Small intestine (tissue), 16 donors: ENCODE data around the gene H2AZ1. TPM values are rescaled to one million over a fixed set of nuclear protein-coding genes. Genes with fewer than 3 reads are reported as not detected.

Experiments used
- DNase-seq, 2 donors: peaks; one replicate each; pipeline versions ENCODE4 v3.0.0 to v3.0.0-alpha.2; 2013
- FAIRE-seq: peaks from 2 replicates; lab custom pipeline; 2012; peaks lifted over from hg19 to GRCh38; lab: Jason Lieb, UNC
- H3K27ac ChIP-seq, 3 donors: one replicate each; pipeline ENCODE4 v1.5.1; 2013; ENCODE audit warnings: low read length in 2 of 3, mild to moderate bottlenecking in 2 of 3, control low read depth in 1 of 3, inconsistent platforms in 1 of 3, low read depth in 1 of 3, moderate library complexity in 1 of 3
- H3K27me3 ChIP-seq, 3 donors: one replicate each; pipeline ENCODE4 v1.6.1; 2013; ENCODE audit warnings: low read length in 3 of 3, inconsistent platforms in 1 of 3; ENCODE audit not compliant: control insufficient read depth in 3 of 3, insufficient read depth in 3 of 3
- H3K36me3 ChIP-seq, 3 donors: one replicate each; pipeline ENCODE4 v1.6.1; 2013; ENCODE audit warnings: low read length in 3 of 3, inconsistent platforms in 1 of 3, low read depth in 1 of 3, mild to moderate bottlenecking in 1 of 3, moderate library complexity in 1 of 3; ENCODE audit not compliant: control insufficient read depth in 3 of 3, insufficient read depth in 2 of 3
- H3K4me1 ChIP-seq, 3 donors: one replicate each; pipeline ENCODE4 v1.6.1; 2013; ENCODE audit warnings: low read length in 2 of 3, inconsistent platforms in 1 of 3, low read depth in 1 of 3, mild to moderate bottlenecking in 1 of 3, moderate library complexity in 1 of 3; ENCODE audit not compliant: control insufficient read depth in 3 of 3, insufficient read depth in 2 of 3
- H3K4me3 ChIP-seq, 3 donors: one replicate each; pipeline ENCODE4 v1.5.1; 2013; ENCODE audit warnings: low read length in 3 of 3, control low read depth in 1 of 3, inconsistent platforms in 1 of 3, low read depth in 1 of 3, mild to moderate bottlenecking in 1 of 3, moderate library complexity in 1 of 3
- H3K9me3 ChIP-seq, 2 donors: one replicate each; pipeline ENCODE4 v1.6.1; 2013; ENCODE audit warnings: low read depth in 1 of 2, low read length in 1 of 2; ENCODE audit not compliant: control insufficient read depth in 2 of 2, insufficient read depth in 1 of 2
- WGBS, 3 donors: extraction: QIAGEN DNeasy Blood & Tissue Kit; methylation state at CpG; one replicate each; pipeline ENCODE4 v1.1.7; 2013; 5-methylcytosine and 5-hydroxymethylcytosine counted together
- long read RNA-seq, 10 donors: transcript quantifications; one replicate each; lab custom pipeline, GENCODE V29; 2026
- polyA plus RNA-seq, 4 donors: library from polyadenylated mRNA; stranded (reverse) in 3 of 4; unstranded in 1 of 4; fragments of 200-250 nt in 3 of 4; fragments of 120-200 nt in 1 of 4; gene quantifications; one replicate each; pipeline versions ENCODE4 v1.2.1 to v1.2.3, GENCODE V29; 2013
- donor health status: healthy with polysubstance abuse.
- donor health status: control.
- donor health status: control.
- donor health status: Bipolar disorder and iron deficiency.
- donor health status: healthy.

The H2AZ1 gene
- polyA plus RNA-seq, result 100 to 1,000 TPM; 167 to 627 (median 207) TPM
- long read RNA-seq, donor 1, transcript H2AFZ-201 (5 exons, 979 nt), result major isoform, 342 of 412 reads
- long read RNA-seq, donor 1, transcript H2AFZ-203 (4 exons, 1,254 nt), result minor isoform, 6 of 412 reads
- long read RNA-seq, donor 1, partial matches to known transcripts, result 8 of 412 reads
- long read RNA-seq, donor 1, other reads (novel, unspliced or antisense), result 55 of 412 reads
- long read RNA-seq, donor 2, transcript H2AFZ-201 (5 exons, 979 nt), result major isoform, 57 of 67 reads
- long read RNA-seq, donor 2, partial matches to known transcripts, result 0 of 67 reads
- long read RNA-seq, donor 2, other reads (novel, unspliced or antisense), result 7 of 67 reads
- long read RNA-seq, donor 3, transcript H2AFZ-201 (5 exons, 979 nt), result major isoform, 160 of 184 reads
- long read RNA-seq, donor 3, partial matches to known transcripts, result 7 of 184 reads
- long read RNA-seq, donor 3, other reads (novel, unspliced or antisense), result 13 of 184 reads
- long read RNA-seq, donor 4, transcript H2AFZ-201 (5 exons, 979 nt), result major isoform, 13 of 13 reads
- long read RNA-seq, donor 4, partial matches to known transcripts, result 0 of 13 reads
- long read RNA-seq, donor 4, other reads (novel, unspliced or antisense), result 0 of 13 reads
- long read RNA-seq, donor 5, transcript H2AFZ-201 (5 exons, 979 nt), result major isoform, 34 of 37 reads
- long read RNA-seq, donor 5, partial matches to known transcripts, result 0 of 37 reads
- long read RNA-seq, donor 5, other reads (novel, unspliced or antisense), result 0 of 37 reads
- long read RNA-seq, donor 6, transcript H2AFZ-201 (5 exons, 979 nt), result major isoform, 100 of 111 reads
- long read RNA-seq, donor 6, partial matches to known transcripts, result 0 of 111 reads
- long read RNA-seq, donor 6, other reads (novel, unspliced or antisense), result 8 of 111 reads
- long read RNA-seq, donor 7, transcript H2AFZ-203 (4 exons, 1,254 nt), result minor isoform, 9 of 417 reads
- long read RNA-seq, donor 7, transcript H2AFZ-201 (5 exons, 979 nt), result major isoform, 335 of 417 reads
- long read RNA-seq, donor 7, partial matches to known transcripts, result 37 of 417 reads
- long read RNA-seq, donor 7, other reads (novel, unspliced or antisense), result 35 of 417 reads
- long read RNA-seq, donor 8, transcript H2AFZ-201 (5 exons, 979 nt), result major isoform, 18 of 19 reads
- long read RNA-seq, donor 8, partial matches to known transcripts, result 0 of 19 reads
- long read RNA-seq, donor 8, other reads (novel, unspliced or antisense), result 0 of 19 reads
- long read RNA-seq, donor 9, transcript H2AFZ-201 (5 exons, 979 nt), result major isoform, 42 of 43 reads
- long read RNA-seq, donor 9, partial matches to known transcripts, result 0 of 43 reads
- long read RNA-seq, donor 9, other reads (novel, unspliced or antisense), result 0 of 43 reads
- long read RNA-seq, donor 10, transcript H2AFZ-203 (4 exons, 1,254 nt), result minor isoform, 6 of 235 reads
- long read RNA-seq, donor 10, transcript H2AFZ-201 (5 exons, 979 nt), result major isoform, 206 of 235 reads
- long read RNA-seq, donor 10, partial matches to known transcripts, result 0 of 235 reads
- long read RNA-seq, donor 10, other reads (novel, unspliced or antisense), result 20 of 235 reads

GRCh38 chr4:99949999-99950912 lies at the start of gene H2AZ1:
Gene H2AZ1, minus strand, starts transcription at chr4:99950275. Its CDS starts 105 bp downstream, at chr4:99950170.
- Histone ChIP-seq H3K27ac (peak within 1 kb of the TSS; percentile 86 to 95 (median 94)), H3K9me3 (no peaks in the 10 kb centered on the region), H3K4me3 (peak within 1 kb of the TSS; percentile 79 to 97 (median 87)), H3K36me3 (no peaks in the 10 kb centered on the region), H3K27me3 (no peaks in the 10 kb centered on the region), H3K4me1 (peaks cover 0 to 9% (median 4%) of the 10 kb centered on the region in 3 donors)
- DNase-seq, result peak; percentile 98 to 100
- 0 to 1% (median 0%) methylated on average over 54 to 76 of the region's 76 CpGs for WGBS, 3 donors
- no peak for FAIRE-seq

- Histone ChIP-seq H3K27ac (no peak overlapping the region), H3K27me3 (no peaks in the 10 kb centered on the region), H3K4me3 (no peak overlapping the region), H3K4me1 (no peaks in the 10 kb centered on the region), H3K9me3 (no peaks in the 10 kb centered on the region), H3K36me3 (no peaks in the 10 kb centered on the region)
- 43 to 53% (median 46%) methylated on average over 2 of the region's 2 CpGs for WGBS, 3 donors
- FAIRE-seq (no peak), DNase-seq (peak; percentile 33 to 41)
These were observed 48.2 kb upstream of the H2AZ1 start for GRCh38 chr4:99998062-99998867.

- 27 to 53% (median 44%) methylated on average over 3 of the region's 3 CpGs for WGBS, 3 donors
- H3K27me3 ChIP-seq, result no peaks in the 10 kb centered on the region
- H3K4me1 ChIP-seq, result no peaks in the 10 kb centered on the region
- H3K27ac ChIP-seq, result no peak overlapping the region
- FAIRE-seq (no peak), DNase-seq (no peak)
- no peaks in the 10 kb centered on the region for H3K9me3 ChIP-seq
- H3K4me3 ChIP-seq, result no peak overlapping the region
- no peaks in the 10 kb centered on the region for H3K36me3 ChIP-seq
These were observed 41.7 kb upstream of the H2AZ1 start for GRCh38 chr4:99991741-99992140.

- Histone ChIP-seq H3K36me3 (no peaks in the 10 kb centered on the region), H3K4me3 (no peak overlapping the region), H3K4me1 (no peaks in the 10 kb centered on the region), H3K9me3 (no peaks in the 10 kb centered on the region), H3K27ac (no peak overlapping the region), H3K27me3 (no peaks in the 10 kb centered on the region)
- no peak for DNase-seq
- FAIRE-seq, result no peak
These were observed 37.6 kb upstream of the H2AZ1 start for GRCh38 chr4:99987681-99988080.

GRCh38 chr4:99986792-99987191 lies 36.7 kb upstream of the H2AZ1 start:
- Histone ChIP-seq H3K9me3 (no peaks in the 10 kb centered on the region), H3K4me3 (no peak overlapping the region), H3K27ac (no peak overlapping the region), H3K4me1 (no peaks in the 10 kb centered on the region), H3K27me3 (no peaks in the 10 kb centered on the region), H3K36me3 (no peaks in the 10 kb centered on the region)
- DNase-seq (no peak), FAIRE-seq (no peak)
- WGBS, 3 donors, result 80 to 89% (median 82%) methylated on average over 4 of the region's 4 CpGs

- Histone ChIP-seq H3K36me3 (no peaks in the 10 kb centered on the region), H3K4me1 (no peaks in the 10 kb centered on the region), H3K27ac (no peak overlapping the region), H3K9me3 (no peaks in the 10 kb centered on the region), H3K27me3 (no peaks in the 10 kb centered on the region), H3K4me3 (no peak overlapping the region)
- FAIRE-seq (no peak), DNase-seq (no peak)
- WGBS, 3 donors, result 58 to 71% (median 67%) methylated on average over 4 of the region's 4 CpGs
These were observed 33.3 kb upstream of the H2AZ1 start for GRCh38 chr4:99983289-99983943.
